SK-N-SH (cell line): ENCODE measurements around the gene LSM7. TPM values are rescaled to one million over a fixed set of nuclear protein-coding genes. Genes with fewer than 3 reads are reported as not detected.
A peak's percentile ranks its signal among the peaks of the same experiment; 100 is the strongest.

ENCODE experiments used
- CTCF ChIA-PET: fragments of 300-600, 350-600 bp; formaldehyde crosslinking; extraction: SDS; loops from one replicate; lab custom pipeline; 2021; lab: Yijun Ruan, JAX
- POLR2A ChIA-PET: fragments of 350-600 bp; sonication (Branson Sonifier 250); formaldehyde crosslinking; extraction: SDS; loops from one replicate; lab custom pipeline; 2020; ENCODE audit warnings: antibody characterized with exemption, inconsistent platforms; lab: Yijun Ruan, JAX
- DNase-seq: peaks from one replicate; pipeline ENCODE4 v3.0.0; 2012
- H2AFZ ChIP-seq: fragments of 200-600 bp; sonication (generic); 2 replicates; pipeline ENCODE4 v1.8.1; 2016; ENCODE audit warnings: antibody characterized with exemption, mild to moderate bottlenecking, low read depth
- H3F3A ChIP-seq: fragments of 200-600 bp; sonication (generic); replicated peaks from 2 replicates; pipeline ENCODE3; 2016; ENCODE audit warnings: antibody characterized with exemption, mild to moderate bottlenecking; ENCODE audit not compliant: insufficient read depth
- H3K27ac ChIP-seq, 2 experiments: fragments of 200-500 bp in 1 of 2; fragments of 200-600 bp in 1 of 2; sonication (Bioruptor generic) in 1 of 2; sonication (generic), shearing (Covaris generic) in 1 of 2; 2 replicates each; pipeline versions ENCODE4 v1.5.1 to v1.6.1; 2014 to 2016; ENCODE audit warnings: low read depth in 2 of 2, inconsistent platforms in 1 of 2, low read length in 1 of 2, mild to moderate bottlenecking in 1 of 2, mixed read lengths in 1 of 2
- H3K27me3 ChIP-seq: fragments of 200-600 bp; sonication (generic), shearing (Covaris generic); 2 replicates; pipeline ENCODE4 v1.6.1; 2016; ENCODE audit warnings: mixed run types; ENCODE audit not compliant: insufficient read depth
- H3K36me3 ChIP-seq, 2 experiments: fragments of 200-500 bp in 1 of 2; fragments of 200-600 bp in 1 of 2; sonication (Bioruptor generic) in 1 of 2; sonication (generic) in 1 of 2; replicated peaks in 1 of 2; 2 replicates each; pipeline versions ENCODE3 to v1.5.1; 2014 to 2016; ENCODE audit warnings: low read length in 1 of 2, mild to moderate bottlenecking in 1 of 2; ENCODE audit not compliant: insufficient read depth in 2 of 2, control insufficient read depth in 1 of 2
- H3K4me1 ChIP-seq, 2 experiments: fragments of 200-500 bp in 1 of 2; fragments of 200-600 bp in 1 of 2; sonication (Bioruptor generic) in 1 of 2; sonication (generic), shearing (Covaris generic) in 1 of 2; 2 replicates each; pipeline versions ENCODE4 v1.5.1 to v1.6.1; 2014 to 2016; ENCODE audit warnings: low read depth in 1 of 2, low read length in 1 of 2, mixed run types in 1 of 2; ENCODE audit not compliant: insufficient read depth in 2 of 2, control insufficient read depth in 1 of 2
- H3K4me2 ChIP-seq: fragments of 200-600 bp; sonication (generic), shearing (Covaris generic); 2 replicates; pipeline ENCODE4 v1.6.1; 2017; ENCODE audit warnings: mixed run types
- H3K4me3 ChIP-seq, 2 experiments: fragments of 200-500 bp in 1 of 2; fragments of 200-600 bp in 1 of 2; sonication (Bioruptor generic) in 1 of 2; sonication (generic), shearing (Covaris generic) in 1 of 2; 2 replicates each; pipeline versions ENCODE4 v1.5.1 to v1.8.1; 2014 to 2016; ENCODE audit warnings: low read depth in 2 of 2, inconsistent platforms in 1 of 2, low read length in 1 of 2, mild to moderate bottlenecking in 1 of 2, mixed read lengths in 1 of 2, moderate library complexity in 1 of 2
- H3K79me2 ChIP-seq: fragments of 200-600 bp; sonication (generic); 2 replicates; pipeline ENCODE4 v1.8.1; 2017; ENCODE audit warnings: mild to moderate bottlenecking; ENCODE audit not compliant: insufficient read depth
- H3K9ac ChIP-seq: fragments of 200-600 bp; sonication (generic); 2 replicates; pipeline ENCODE4 v1.6.1; 2017; ENCODE audit warnings: mixed run types
- H3K9me2 ChIP-seq: fragments of 200-600 bp; sonication (generic); 2 replicates; pipeline ENCODE4 v1.6.1; 2017; ENCODE audit warnings: mixed run types
- H3K9me3 ChIP-seq: fragments of 200-600 bp; sonication (generic); 2 replicates; pipeline ENCODE4 v1.6.1; 2017; ENCODE audit warnings: mixed run types, mild to moderate bottlenecking, moderate library complexity
- H4K20me1 ChIP-seq: fragments of 200-600 bp; sonication (generic); 2 replicates; pipeline ENCODE4 v1.6.1; 2017; ENCODE audit warnings: mild to moderate bottlenecking, mixed run types; ENCODE audit not compliant: insufficient read depth
- CTCF ChIP-seq: fragments of 200-600 bp; sonication (generic); IDR thresholded peaks from 2 replicates; pipeline ENCODE4 v1.6.1; 2017; ENCODE audit warnings: antibody characterized with exemption, mild to moderate bottlenecking, moderate library complexity
- EZH2phosphoT487 ChIP-seq: fragments of 200-600 bp; sonication (generic); IDR thresholded peaks from 2 replicates; pipeline ENCODE4 v1.6.1; 2017; ENCODE audit warnings: low read depth, mixed run types, mild to moderate bottlenecking, antibody characterized with exemption, moderate library complexity, borderline replicate concordance
- FOXM1 ChIP-seq: IDR thresholded peaks from 2 replicates; pipeline ENCODE4 v1.4.0; 2012; ENCODE audit warnings: low read depth, mild to moderate bottlenecking
- GABPA ChIP-seq: IDR thresholded peaks from 2 replicates; pipeline ENCODE4 v1.4.0; 2012; ENCODE audit warnings: low read depth, mild to moderate bottlenecking
- RXRA ChIP-seq: IDR thresholded peaks from 2 replicates; pipeline ENCODE4 v1.4.0; 2012; ENCODE audit warnings: low read depth, mild to moderate bottlenecking, borderline replicate concordance
- TAF1 ChIP-seq: IDR thresholded peaks from 2 replicates; pipeline ENCODE4 v1.6.1; 2012; ENCODE audit warnings: low read depth, mild to moderate bottlenecking, low read length, moderate library complexity, borderline replicate concordance
- USF1 ChIP-seq: IDR thresholded peaks from 2 replicates; pipeline ENCODE4 v1.4.0; 2012; ENCODE audit warnings: low read depth, borderline replicate concordance
- USF2 ChIP-seq: fragments of 150-350 bp; IDR thresholded peaks from 2 replicates; pipeline ENCODE4 v1.6.1; 2017; ENCODE audit warnings: antibody characterized with exemption, low read length, low read depth, borderline replicate concordance
- WGBS: methylation state at CpG from one replicate; pipeline ENCODE4 v1.1.6; 2017; ENCODE audit warnings: low lambda C conversion rate; 5-methylcytosine and 5-hydroxymethylcytosine counted together
- polyA plus RNA-seq, 3 experiments: library from polyadenylated mRNA; depleted of rRNA; stranded (reverse); fragments of >200 nt; gene quantifications; 2 replicates each; pipeline ENCODE4 v1.2.3, GENCODE V29; 2012

LSM7 gene
- polyA plus RNA-seq, 1 of the 3 experiments (the other 2 are of a cell fraction), result 1,193 TPM

GRCh38 chr19:2307518-2308012 lies 20.8 kb downstream of the LSM7 start:
- Histone ChIP-seq H4K20me1 (no peaks in the 10 kb centered on the region), H3K27me3 (no peaks in the 10 kb centered on the region; the same call in 1 of the 2 replicates), H3K9me2 (no peaks in the 10 kb centered on the region), H2AFZ (no peak overlapping the region), H3K4me1 (peaks cover 0 to 16% of the 10 kb centered on the region in 2 experiments; a peak in 1 of 4 replicates)
- DNase-seq, result no peak
- CTCF ChIA-PET, result interaction anchor here (1.0 to 13.0 kb wide), 8 partner anchors 8 to 72 kb away, joined by 3 to 284 read pairs (median 5); partner anchors contain the start of gene PLEKHJ1
- no peak for TF ChIP-seq FOXM1
- TF ChIP-seq, all 33 proteins: peak for 0
- Histone ChIP-seq H3K36me3 (no peaks in the 10 kb centered on the region), H3K4me3 (peak overlapping the region in 1 of 2 experiments; percentile 29; a peak in 2 of 4 replicates), H3F3A (peaks cover 6% of the 10 kb centered on the region), H3K9me3 (no peaks in the 10 kb centered on the region), H3K9ac (no peak overlapping the region), H3K27ac (no peak overlapping the region), H3K4me2 (peak overlapping the region; percentile 62; the same call in 1 of the 2 replicates), H3K79me2 (no peaks in the 10 kb centered on the region)
- POLR2A ChIA-PET, result no interaction called here
- WGBS, result 20% methylated on average over 4 of the region's 33 CpGs

GRCh38 chr19:2306971-2307370 lies 21.4 kb downstream of the LSM7 start:
- ChIA-PET CTCF (interaction anchor here (1.0 to 13.0 kb wide), 5 partner anchors 9 to 65 kb away, joined by 3 to 284 read pairs (median 6); no protein-coding TSS in a partner anchor), POLR2A (interaction anchor here (1.3 kb wide), 1 partner anchor 9 kb away, joined by 3 read pairs; no protein-coding TSS in a partner anchor)
- peaks cover 6% of the 10 kb centered on the region for H3F3A ChIP-seq
- TF ChIP-seq RXRA (no peak), USF1 (no peak), TAF1 (no peak), CTCF (no peak), USF2 (no peak), EZH2phosphoT487 (no peak), GABPA (no peak)
- no peaks in the 10 kb centered on the region for H3K9me2 ChIP-seq
- H3K9ac ChIP-seq, result no peak overlapping the region
- H3K27me3 ChIP-seq, result no peaks in the 10 kb centered on the region; the same call in 1 of the 2 replicates
- no peaks in the 10 kb centered on the region for H4K20me1 ChIP-seq
- WGBS, result 75% methylated on average over 14 of the region's 17 CpGs
- peaks cover 0 to 16% of the 10 kb centered on the region in 2 experiments; a peak in 1 of 4 replicates for H3K4me1 ChIP-seq
- H3K36me3 ChIP-seq, result no peaks in the 10 kb centered on the region
- H3K4me2 ChIP-seq, result no peak overlapping the region
- H3K9me3 ChIP-seq, result no peaks in the 10 kb centered on the region
- DNase-seq, result no peak
- H2AFZ ChIP-seq, result no peak overlapping the region
- no peak overlapping the region for H3K4me3 ChIP-seq
- H3K79me2 ChIP-seq, result no peaks in the 10 kb centered on the region
- no peak overlapping the region for H3K27ac ChIP-seq
